ENCODE results near the gene SDCCAG8. TPM values are rescaled to one million over a fixed set of nuclear protein-coding genes. Genes with fewer than 3 reads are reported as not detected.
A peak's percentile ranks its signal among the peaks of the same experiment; 100 is the strongest.

The SDCCAG8 gene
- total and polyA plus RNA-seq, 2 of the 8 experiments (the other 6 are each of a cell fraction or from before 2014, with no cell fraction given) = 15.6 to 21.0 TPM

DNA sequence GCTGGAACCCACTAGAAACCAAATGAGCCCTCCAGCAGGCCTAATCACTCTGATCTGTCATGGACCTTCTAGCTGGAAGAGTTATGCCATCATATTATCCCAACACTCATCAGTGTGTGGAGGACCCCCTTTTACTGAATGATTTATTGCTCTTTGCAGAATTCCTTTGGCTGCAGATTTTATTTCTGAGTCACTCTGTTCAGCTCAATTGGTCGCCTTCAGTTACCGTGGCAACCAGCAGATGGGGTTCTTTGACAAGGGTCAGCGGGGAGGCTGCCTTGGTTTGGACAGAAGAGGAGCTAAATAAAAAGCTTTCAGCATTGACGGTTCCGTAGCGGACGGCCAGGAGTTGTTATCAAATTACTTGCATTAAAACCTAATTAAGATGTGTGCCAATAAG is 220.1 kb downstream of the SDCCAG8 start:
- Histone ChIP-seq H2BK5ac (ENCODE audit: low read depth, low read length) (no peak overlapping the region), H3K56ac (replicated peaks; ENCODE audit: insufficient read length, low read depth, low read length) (no peak overlapping the region), H3K4me1 (replicated peaks in 1 of 4; ENCODE audit: control insufficient read depth in 3 of 4, insufficient read depth in 4 of 4, low read length in 3 of 4) (peaks cover 12 to 37% (median 24%) of the 10 kb centered on the region in 4 experiments), H4K20me1 (replicated peaks in 1 of 2; ENCODE audit: control insufficient read depth in 1 of 2, insufficient read depth in 2 of 2, low read length in 2 of 2) (no peaks in the 10 kb centered on the region), H3K4me2 (ENCODE audit: insufficient read depth in 1 of 2, low read depth in 2 of 2, low read length in 2 of 2) (no peak overlapping the region), H3K79me2 (ENCODE audit: control insufficient read depth in 1 of 2, insufficient read depth in 2 of 2, low read length in 2 of 2) (no peaks in the 10 kb centered on the region), H4K5ac (ENCODE audit: insufficient read length, low read depth, low read length) (no peak overlapping the region), H3K4me3 (ENCODE audit: extremely low read depth in 1 of 4, insufficient read depth in 2 of 4, low read depth in 3 of 4, low read length in 4 of 4) (no peak overlapping the region), H3K18ac (ENCODE audit: extremely low read depth, low read length) (no peak overlapping the region), H3K14ac (ENCODE audit: insufficient read length) (no peak overlapping the region), H3K9ac (replicated peaks in 1 of 4; ENCODE audit: extremely low read depth in 1 of 4, low read depth in 3 of 4, low read length in 3 of 4) (no peak overlapping the region), H3K27ac (ENCODE audit: low read depth, low read length) (no peak overlapping the region), H3K23ac (ENCODE audit: insufficient read length) (no peak overlapping the region), H2BK120ac (replicated peaks; ENCODE audit: low read depth, low read length) (no peak overlapping the region), H2AK5ac (ENCODE audit: low read depth, low read length) (no peak overlapping the region), H3K9me3 (ENCODE audit: insufficient read depth in 2 of 2, low read depth in 1 of 2, low read length in 1 of 2) (no peaks in the 10 kb centered on the region), H2BK15ac (ENCODE audit: low read length) (no peak overlapping the region), H3K23me2 (ENCODE audit: low read depth, low read length) (peaks cover 8% of the 10 kb centered on the region; the same call in 1 of the 2 replicates), H3K36me3 (ENCODE audit: control insufficient read depth in 2 of 4, insufficient read depth in 4 of 4, low read length in 3 of 4) (no peaks in the 10 kb centered on the region), H4K91ac (replicated peaks; ENCODE audit: insufficient read length, low read length) (no peak overlapping the region), H4K8ac (ENCODE audit: extremely low read depth, insufficient read depth, low read length) (no peak overlapping the region), H3K27me3 (replicated peaks in 1 of 4; ENCODE audit: control insufficient read depth in 3 of 4, extremely low read depth in 1 of 4, insufficient read depth in 3 of 4, low read length in 3 of 4) (no peaks in the 10 kb centered on the region; a peak in 1 of 7 replicates), H2BK20ac (ENCODE audit: low read length) (no peak overlapping the region), H3K4ac (replicated peaks; ENCODE audit: insufficient read length, low read depth, low read length) (no peak overlapping the region), H3K79me1 (ENCODE audit: low read depth, low read length) (no peaks in the 10 kb centered on the region), H2BK12ac (ENCODE audit: low read depth, low read length) (no peak overlapping the region), H2AFZ (ENCODE audit: low read length) (no peak overlapping the region)
- DNase-seq (ENCODE audit: low read depth in 1 of 2, low spot score in 2 of 2) (peak in 1 of 2 experiments; percentile 71), FAIRE-seq (peak; percentile 70)
- ChIA-PET CTCF (ENCODE audit: partially characterized antibody) (interaction anchor here (0.6 to 3.7 kb wide), 23 partner anchors 9 to 1677 kb away, joined by 3 to 15 read pairs (median 3); no protein-coding TSS in a partner anchor), POLR2A (ENCODE audit: partially characterized antibody) (interaction anchor here (0.6 kb wide), 1 partner anchor 275 kb away, joined by 3 read pairs; no protein-coding TSS in a partner anchor)
- WGBS, 2 experiments (ENCODE audit: extremely low coverage in 1 of 2, insufficient coverage in 1 of 2, insufficient read length in 1 of 2, insufficient replicate concordance in 2 of 2, low coverage in 1 of 2, low lambda C conversion rate in 2 of 2, missing lambda C conversion rate in 1 of 2) = 42% methylated on average over 7 of the region's 7 CpGs; no CpG with 5 or more reads in 1 of the 2 experiments
- TF ChIP-seq TEAD4 (IDR thresholded peaks at IDR 0.05; ENCODE audit: low read depth, low read length) (no peak), TAF1 (IDR thresholded peaks at IDR 0.05; ENCODE audit: low read depth, low read length) (no peak), ATF2 (IDR thresholded peaks at IDR 0.05; ENCODE audit: low read length) (no peak), POLR2A (IDR thresholded peaks at IDR 0.05; ENCODE audit: control extremely low read depth in 1 of 2, low read depth in 2 of 2, low read length in 2 of 2) (no peak), CREB1 (IDR thresholded peaks at IDR 0.05) (no peak), BACH1 (IDR thresholded peaks at IDR 0.05; ENCODE audit: low read length) (no peak), POU5F1 (IDR thresholded peaks at IDR 0.05; ENCODE audit: low read depth, low read length) (no peak), TAF7 (optimal IDR thresholded peaks at IDR 0.05; ENCODE audit: borderline replicate concordance, low read depth, low read length) (no peak), MAX (IDR thresholded peaks at IDR 0.05) (no peak), KDM1A (IDR thresholded peaks at IDR 0.05; ENCODE audit: borderline replicate concordance, low read length) (no peak), USF2 (IDR thresholded peaks at IDR 0.05; ENCODE audit: low read length) (no peak), FOSL1 (IDR thresholded peaks at IDR 0.05; ENCODE audit: insufficient read depth, low read depth, low read length) (no peak)

Data from H1 (cell line).